GM18517 (cell line): ENCODE measurements around the gene SH3RF1.
"Not testable (repeated sequence)": the region's sequence is repeated elsewhere in the genome, so short reads cannot be mapped to it uniquely, and the experiment has no call there.

Source experiments
- ATAC-seq: cut with Tn5 transposase; IDR thresholded peaks from one replicate; pipeline ENCODE4 v1.9.1; 2021; ENCODE audit warnings: mild to moderate bottlenecking, moderate library complexity; ENCODE audit not compliant: unreplicated experiment

The SH3RF1 gene

GRCh38 chr4:169277838-169278237 lies 7.1 kb upstream of the SH3RF1 start:
- not testable (repeated sequence) for ATAC-seq

- ATAC-seq: no peak
Observed at GRCh38 chr4:169275180-169275579, 4.4 kb upstream of the SH3RF1 start.

- ATAC-seq: no peak
Observed at GRCh38 chr4:169274033-169274432, 3.3 kb upstream of the SH3RF1 start.

GRCh38 chr4:169272265-169272886 lies 1.6 kb upstream of the SH3RF1 start:
- no peak for ATAC-seq

GRCh38 chr4:169271692-169272007 lies 894 bp upstream of the SH3RF1 start:
- ATAC-seq: no peak

GRCh38 chr4:169269916-169270809 lies 593 bp downstream of the SH3RF1 start:
- peak; percentile 38 for ATAC-seq

- ATAC-seq: no peak
Observed at GRCh38 chr4:169268951-169269760, 1.6 kb downstream of the SH3RF1 start.

GRCh38 chr4:169267070-169267469 lies 3.7 kb downstream of the SH3RF1 start:
- no peak for ATAC-seq

GRCh38 chr4:169266661-169267060 lies 4.1 kb downstream of the SH3RF1 start:
- no peak for ATAC-seq

GRCh38 chr4:169266081-169266480 lies 4.7 kb downstream of the SH3RF1 start:
- ATAC-seq: no peak

- no peak for ATAC-seq
Observed at GRCh38 chr4:169263791-169264392, 6.9 kb downstream of the SH3RF1 start.

GRCh38 chr4:169260217-169260866 lies 10.4 kb downstream of the SH3RF1 start:
- ATAC-seq: no peak

GRCh38 chr4:169259271-169259670 lies 11.5 kb downstream of the SH3RF1 start:
- no peak for ATAC-seq

GRCh38 chr4:169258141-169258540 lies 12.6 kb downstream of the SH3RF1 start:
- ATAC-seq: no peak

GRCh38 chr4:169256856-169257761 lies 13.6 kb downstream of the SH3RF1 start:
- no peak for ATAC-seq

GRCh38 chr4:169256101-169256612 lies 14.6 kb downstream of the SH3RF1 start:
- ATAC-seq: no peak

GRCh38 chr4:169254546-169254983 lies 16.2 kb downstream of the SH3RF1 start:
- no peak for ATAC-seq

- ATAC-seq: no peak
Observed at GRCh38 chr4:169253904-169254303, 16.9 kb downstream of the SH3RF1 start.

- ATAC-seq: no peak
Observed at GRCh38 chr4:169253113-169253671, 17.6 kb downstream of the SH3RF1 start.
